Activated T-cell treated with anti-CD3 and anti-CD28 coated beads, Interleukin-2, amount 50 U/mL, for 48 hours (primary cell): ENCODE data around the gene HOXA6.
A peak's percentile ranks its signal among the peaks of the same experiment; 100 is the strongest.

Experiments used
- DNase-seq, 2 experiments: peaks; one replicate each; pipeline ENCODE4 v3.0.0-alpha.2; 2020

Gene HOXA6

DNA sequence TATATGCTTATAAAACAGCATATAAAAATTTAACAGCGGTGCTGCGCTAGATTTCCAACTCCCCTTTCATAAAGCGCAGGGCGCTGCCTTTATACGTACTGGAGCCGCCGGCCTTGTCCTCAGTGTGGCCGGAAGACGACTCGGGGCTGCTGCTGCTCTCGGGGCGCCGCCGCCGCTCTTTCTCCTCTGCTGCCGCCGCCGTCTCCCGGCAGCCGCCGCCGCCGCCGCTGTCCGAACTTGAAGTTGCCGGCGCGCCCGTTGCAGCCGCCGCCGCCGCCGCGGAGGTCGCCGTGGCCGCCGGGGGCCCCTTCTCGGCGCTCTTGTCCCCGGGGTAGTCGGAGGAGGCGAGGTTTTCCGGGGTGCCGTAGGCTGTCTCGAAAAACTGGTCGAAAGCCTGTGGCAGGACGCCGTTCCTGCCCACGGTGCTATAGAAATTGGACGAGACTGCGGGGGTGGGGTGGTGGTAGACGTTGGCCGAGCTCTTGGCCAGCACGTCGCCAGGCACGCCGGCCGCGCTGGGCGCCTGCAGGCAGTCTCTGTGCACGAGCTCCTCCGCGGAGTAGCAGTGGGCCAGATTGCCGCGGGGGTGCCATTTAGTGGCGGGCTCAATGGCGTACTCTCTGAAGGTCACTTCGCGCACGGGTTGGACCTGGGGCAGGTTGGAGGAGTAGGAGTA, 36.9 kb upstream of the HOXA6 start:
- DNase-seq: peak; percentile 43 to 58

- peak in 1 of 2 experiments; percentile 20 for DNase-seq
Observed at GRCh38 chr7:27183682-27184336, 36.2 kb upstream of the HOXA6 start.

GRCh38 chr7:27182861-27183681, 35.5 kb upstream of the HOXA6 start:
- peak; percentile 19 to 20 for DNase-seq

DNA sequence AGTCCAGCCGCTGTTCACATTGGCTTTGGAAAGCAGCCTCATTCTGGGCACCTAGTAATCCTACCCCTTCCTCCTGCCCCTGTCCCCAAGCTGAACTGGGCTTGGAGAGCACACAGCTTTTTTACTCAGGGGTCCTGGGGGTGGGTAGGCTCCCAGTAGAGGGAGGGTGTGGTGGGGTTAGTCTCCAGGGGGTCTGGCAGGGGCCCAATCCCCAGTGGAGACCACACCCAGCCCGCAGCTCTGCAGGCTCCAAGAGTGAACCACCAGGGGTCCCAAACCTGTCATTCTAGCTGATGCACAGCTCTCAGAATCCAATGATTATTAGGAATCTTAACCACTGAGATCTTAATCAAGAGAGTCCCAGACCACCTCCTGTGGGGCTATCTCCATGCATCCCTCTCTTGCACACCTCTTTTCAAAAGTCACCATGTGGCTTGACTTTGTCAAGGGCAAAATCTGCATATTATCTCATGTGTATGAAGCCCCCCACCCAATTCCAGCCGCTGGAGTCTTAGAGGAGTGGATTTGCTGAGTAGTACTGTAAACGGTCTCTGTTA, 34.8 kb upstream of the HOXA6 start:
- no peak for DNase-seq

DNA sequence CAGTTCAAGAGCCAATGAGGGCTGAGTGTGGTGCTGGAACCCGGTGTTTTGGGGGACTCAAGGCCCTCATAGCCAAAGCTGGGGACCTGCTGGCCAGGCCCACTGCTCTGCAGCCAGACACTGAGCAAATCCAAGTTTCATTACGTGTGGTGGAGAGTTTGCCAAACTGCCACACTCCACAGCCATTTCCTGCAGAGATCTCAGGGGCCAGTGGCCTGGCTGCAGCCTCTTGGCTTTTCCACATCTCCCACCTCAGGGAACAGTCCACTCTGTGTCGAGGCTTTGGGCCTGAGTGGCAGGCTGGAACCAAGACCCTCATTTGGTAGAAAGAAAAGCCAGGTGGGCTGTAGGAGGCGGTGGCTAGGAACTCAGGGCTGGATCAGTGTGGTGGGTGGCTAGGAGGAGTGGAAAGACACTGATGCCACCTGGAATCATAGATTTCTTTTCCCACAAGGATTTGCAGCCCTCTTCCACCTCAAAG, 34.3 kb upstream of the HOXA6 start:
- no peak for DNase-seq

- DNase-seq: peak; percentile 12 to 14
Observed at GRCh38 chr7:27180431-27181420, 33.2 kb upstream of the HOXA6 start.

- peak; percentile 75 to 80 for DNase-seq
Observed at GRCh38 chr7:27179503-27180430, 32.2 kb upstream of the HOXA6 start.

DNA sequence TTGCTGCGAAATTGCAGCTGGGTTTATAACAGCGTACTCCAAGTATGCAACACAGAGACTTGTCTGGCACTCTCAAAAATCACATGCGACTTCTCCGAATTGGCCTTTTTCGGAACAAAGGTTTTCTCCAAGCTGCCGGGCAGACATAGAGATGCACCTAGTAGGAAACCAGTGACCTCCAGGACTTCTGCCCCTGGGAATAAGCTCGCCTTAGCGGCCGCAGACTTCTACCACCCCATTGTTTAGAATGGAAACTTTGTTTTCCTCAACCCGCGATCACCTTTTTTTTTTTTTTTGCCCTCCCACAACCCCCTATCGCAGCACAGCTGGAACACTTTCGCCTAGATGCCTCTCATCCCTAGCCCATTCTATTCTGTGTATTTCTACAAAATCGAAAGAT, 31.5 kb upstream of the HOXA6 start:
- no peak for DNase-seq

DNA sequence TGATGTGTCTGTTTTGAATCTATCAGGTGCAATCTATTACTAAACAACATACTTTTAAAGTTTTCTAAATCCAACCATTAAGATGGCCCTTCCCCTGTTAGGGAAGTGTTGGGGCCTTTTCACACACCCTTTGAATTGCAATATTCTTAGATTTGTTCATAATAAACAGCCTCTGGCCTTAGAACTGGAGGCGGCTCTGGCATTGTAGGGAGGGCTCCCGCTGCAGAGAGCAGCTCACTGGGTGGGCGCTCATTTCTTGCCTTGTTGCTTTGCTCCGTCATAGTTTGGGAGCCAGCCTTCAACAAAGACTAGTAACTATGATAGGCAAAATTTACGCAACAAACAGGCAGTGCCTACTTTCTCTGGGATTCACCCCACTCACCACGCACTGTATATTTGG, 30.8 kb upstream of the HOXA6 start:
- no peak for DNase-seq

- DNase-seq: no peak
Observed at GRCh38 chr7:27177795-27178320, 30.3 kb upstream of the HOXA6 start.

DNA sequence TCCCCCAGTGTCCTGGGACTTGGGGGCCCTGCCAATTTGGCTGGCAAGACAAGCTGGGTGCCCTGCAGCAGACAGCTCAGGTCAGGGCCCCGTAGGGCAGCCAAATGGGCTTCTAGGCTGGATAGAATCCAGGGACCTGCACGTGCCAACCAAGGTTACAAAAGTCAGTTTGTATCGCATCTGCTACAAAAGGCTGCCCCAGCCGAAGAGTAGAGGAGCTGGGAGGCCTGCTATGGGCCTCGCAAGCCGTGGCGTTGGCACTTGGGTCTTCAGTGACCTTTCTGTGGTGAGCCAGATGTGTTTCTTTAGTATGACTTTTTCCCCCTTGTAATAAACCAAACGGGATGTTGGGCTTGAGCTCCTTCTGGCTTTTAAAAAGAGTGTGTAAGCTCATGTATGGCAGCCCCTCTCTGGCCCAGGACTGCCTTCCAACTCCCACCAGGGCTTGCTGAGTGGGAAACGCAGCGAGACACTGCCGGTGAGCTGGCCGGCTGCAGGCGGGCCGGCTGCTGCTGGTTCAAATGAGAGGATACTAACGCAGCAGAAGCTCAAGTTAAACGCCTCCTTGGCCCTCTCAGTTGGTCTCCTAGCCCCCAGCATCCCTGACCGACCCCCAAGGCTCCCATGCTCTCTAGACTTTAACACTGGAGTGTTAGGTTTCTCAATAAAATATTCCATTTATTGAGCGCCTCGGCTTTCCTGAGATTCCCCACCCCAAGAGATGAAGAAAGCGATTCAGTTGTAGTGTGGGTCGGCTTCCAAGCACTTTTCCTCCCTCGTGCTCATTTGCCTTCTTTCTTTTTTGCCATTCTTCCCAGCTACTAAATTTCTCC, 29.6 kb upstream of the HOXA6 start:
- DNase-seq: peak; percentile 11 to 13

DNA sequence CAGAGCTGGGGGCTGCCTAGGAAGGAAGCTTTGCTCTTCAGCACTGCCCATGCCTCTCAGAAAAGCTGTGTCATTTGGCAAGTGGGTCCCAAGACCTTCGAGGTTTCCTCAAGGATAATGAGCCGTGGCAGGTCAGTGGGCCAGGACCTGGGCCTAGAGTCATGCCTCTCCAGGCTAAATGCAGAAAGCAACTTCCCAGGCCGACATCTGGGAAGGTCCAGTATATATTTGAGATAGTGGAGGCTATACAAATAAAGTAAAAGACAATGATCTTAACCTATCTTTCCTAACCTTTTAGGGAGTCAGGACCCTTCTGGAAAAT, 28.9 kb upstream of the HOXA6 start:
- peak in 1 of 2 experiments; percentile 13 for DNase-seq

GRCh38 chr7:27175626-27176523, 28.3 kb upstream of the HOXA6 start:
- DNase-seq: peak in 1 of 2 experiments; percentile 14

- DNase-seq: peak in 1 of 2 experiments; percentile 17
Observed at GRCh38 chr7:27174874-27175625, 27.5 kb upstream of the HOXA6 start.

DNA sequence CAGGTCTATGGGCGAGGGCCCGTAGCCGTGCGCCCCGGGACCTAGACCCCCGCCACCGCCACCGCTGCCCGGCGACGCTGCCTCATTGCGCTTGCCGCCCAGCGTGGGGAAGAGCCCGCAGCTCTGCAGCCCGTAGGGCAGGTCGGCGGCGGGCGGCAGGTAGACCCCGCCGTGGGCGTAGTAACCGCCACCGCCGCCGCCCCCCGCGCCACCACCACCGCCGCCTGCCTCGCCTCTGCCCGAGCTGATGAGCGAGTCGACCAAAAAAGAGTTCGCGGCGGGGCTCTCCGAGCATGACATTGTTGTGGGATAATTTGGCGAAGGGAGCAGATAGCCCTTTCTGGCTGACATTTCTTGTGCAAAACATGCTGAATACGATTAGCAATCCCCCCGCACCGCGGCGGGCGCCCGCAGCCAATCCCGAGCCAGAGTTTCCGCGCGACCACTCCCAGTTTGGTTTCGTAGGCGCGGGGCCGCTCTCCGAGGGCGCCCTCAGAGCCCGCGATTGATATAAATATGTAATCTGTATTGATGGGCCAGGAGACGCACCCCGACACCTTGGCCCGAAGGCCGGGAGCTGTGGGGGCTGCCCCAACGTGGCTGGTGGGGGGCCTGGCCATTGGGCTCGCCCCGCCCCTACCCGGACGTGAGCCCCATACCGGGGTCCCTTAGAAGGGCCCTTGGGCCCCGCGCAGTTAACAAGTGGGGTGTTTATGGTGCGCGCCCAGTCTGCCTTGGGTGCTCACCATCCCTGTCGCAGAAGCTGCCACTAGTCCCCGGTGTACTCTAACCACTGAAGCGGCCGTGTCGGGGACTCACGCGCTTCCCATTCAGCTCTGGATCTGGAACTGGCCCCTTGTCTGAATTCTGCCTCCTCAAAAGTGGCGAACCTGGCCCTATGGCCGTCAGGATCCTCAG, 26.6 kb upstream of the HOXA6 start, which contains the start of gene HOXA10:
TSS of gene HOXA10 (minus strand) at position 365 of the 918 bp plus-strand sequence. CDS start at position 351, 14 bp downstream.
- peak; percentile 19 to 23 for DNase-seq

- peak; percentile 45 to 55 for DNase-seq
Observed at GRCh38 chr7:27173511-27173955, 26.0 kb upstream of the HOXA6 start.
